Heart right ventricle (tissue), 16 donors: ENCODE measurements around the gene GSTM3. TPM values are rescaled to one million over a fixed set of nuclear protein-coding genes. Genes with fewer than 3 reads are reported as not detected.

Source experiments
- ATAC-seq, 8 donors: fragments of 200-7000 bp; cut with Tn5 transposase; one replicate each; pipeline ENCODE4 v1.9.1; 2020; ENCODE audit warnings: mild to moderate bottlenecking in 8 of 8, moderate library complexity in 8 of 8, moderate number of reproducible peaks in 1 of 8
- DNase-seq, 2 donors: peaks; one replicate each; pipeline ENCODE4 v3.0.0-alpha.2; 2020
- H3K27ac ChIP-seq, 10 donors: fragments of 200-600 bp; sonication (generic) in 2 of 10; one replicate each; pipeline versions ENCODE4 v1.5.0 to v1.8.0; 2020 to 2022; ENCODE audit warnings: mild to moderate bottlenecking in 3 of 10
- H3K27me3 ChIP-seq, 7 donors: fragments of 200-600 bp; one replicate each; pipeline ENCODE4 v1.8.0; 2021 to 2022; ENCODE audit warnings: mild to moderate bottlenecking in 2 of 7
- H3K36me3 ChIP-seq, 9 donors: fragments of 200-600 bp; sonication (generic) in 1 of 9; one replicate each; pipeline versions ENCODE4 v1.5.0 to v1.8.0; 2020 to 2022; ENCODE audit warnings: mild to moderate bottlenecking in 2 of 9
- H3K4me1 ChIP-seq, 9 donors: fragments of 200-600 bp; sonication (generic) in 1 of 9; one replicate each; pipeline versions ENCODE4 v1.5.0 to v1.8.0; 2020 to 2022; ENCODE audit warnings: mild to moderate bottlenecking in 4 of 9
- H3K4me3 ChIP-seq, 10 donors: fragments of 200-600 bp; sonication (generic) in 2 of 10; one replicate each; pipeline versions ENCODE4 v1.5.0 to v1.8.0; 2020 to 2022; ENCODE audit warnings: mild to moderate bottlenecking in 7 of 10, moderate library complexity in 2 of 10
- H3K9me3 ChIP-seq, 11 donors: fragments of 200-600 bp in 10 of 11; sonication (generic) in 2 of 11; one replicate each; pipeline versions ENCODE4 v1.5.0 to v1.8.0; 2013 to 2022; ENCODE audit warnings: mild to moderate bottlenecking in 2 of 11, control low read depth in 1 of 11, moderate library complexity in 1 of 11
- CTCF ChIP-seq, 9 donors: fragments of 200-600 bp; sonication (generic) in 2 of 9; IDR thresholded peaks; one replicate each; pipeline versions ENCODE4 v1.5.0 to v1.8.0; 2021 to 2022; ENCODE audit warnings: antibody characterized with exemption in 9 of 9, mild to moderate bottlenecking in 5 of 9, moderate library complexity in 1 of 9
- WGBS, 2 donors: extraction: QIAGEN DNeasy Blood & Tissue Kit; methylation state at CpG; one replicate each; pipeline ENCODE4 v1.1.7; 2013; ENCODE audit warnings: inconsistent platforms in 1 of 2; 5-methylcytosine and 5-hydroxymethylcytosine counted together
- intact Hi-C, 10 donors: fragments of 100-400 bp; cut with DNase I; formaldehyde crosslinking; loops; one replicate each; pipeline versions ENCODE4 v1.11.1 to v1.14.2; 2022
- polyA plus RNA-seq, 2 donors: library from polyadenylated mRNA; stranded (reverse); fragments of 200-250 nt; gene quantifications; one replicate each; pipeline ENCODE4 v1.2.3, GENCODE V29; 2013
- total RNA-seq, 10 donors: library from RNA; stranded (reverse); fragmentation: NEBNext Ultra II Directional in 3 of 10; extraction: Animal tissue kit (Norgen Biotek cat#: 25700) in 3 of 10; gene quantifications; one replicate each; pipeline versions ENCODE4 v1.2.1 to v1.2.4, GENCODE V29; 2021 to 2023
- donor health status: Arrhythmogenic right ventricular cardiomyopathy.
- donor health status: ischemic (EF 13 %, LVEDD 7.1; RV severe dilation, severe dysfunction).
- donor health status: healthy with polysubstance abuse.
- donor health status: DM: no; HTN: yes; CAD: no.
- donor health status: DM: no; HTN: no; CAD: no.
- donor health status: ischemic (EF 25% LVEDD 6.9; RV normal size, moderate dysfunction).
- donor health status: ischemic (EF 25% LVEDD 5.7; RV mildly dilated, moderate dysfunction).
- donor health status: healthy.
- donor health status: DM: yes; HTN: yes; CAD: no.
- donor health status: Ischemic cardiomyopathy.
- donor health status: ischemic (EF 35%, LVEDD 5.7; RV mildly dilated, moderate dysfunction).
- donor health status: nonischemic (EF 11% LVEDD 7.7; RV severe dilation, severe dysfunction).
- donor health status: DM: yes; HTN: yes; CAD: no.
- donor health status: PGD.
- donor health status: ischemic (EF 29% LVEDD 5.4; RV normal size, mild dysfunction).
- donor health status: nonischemic (EF 23%, LVEDD 6.1; RV moderate dilation, normal function).

Gene GSTM3
- total and polyA plus RNA-seq, 12 donors: 49.0 to 289 (median 99.3) TPM

DNA sequence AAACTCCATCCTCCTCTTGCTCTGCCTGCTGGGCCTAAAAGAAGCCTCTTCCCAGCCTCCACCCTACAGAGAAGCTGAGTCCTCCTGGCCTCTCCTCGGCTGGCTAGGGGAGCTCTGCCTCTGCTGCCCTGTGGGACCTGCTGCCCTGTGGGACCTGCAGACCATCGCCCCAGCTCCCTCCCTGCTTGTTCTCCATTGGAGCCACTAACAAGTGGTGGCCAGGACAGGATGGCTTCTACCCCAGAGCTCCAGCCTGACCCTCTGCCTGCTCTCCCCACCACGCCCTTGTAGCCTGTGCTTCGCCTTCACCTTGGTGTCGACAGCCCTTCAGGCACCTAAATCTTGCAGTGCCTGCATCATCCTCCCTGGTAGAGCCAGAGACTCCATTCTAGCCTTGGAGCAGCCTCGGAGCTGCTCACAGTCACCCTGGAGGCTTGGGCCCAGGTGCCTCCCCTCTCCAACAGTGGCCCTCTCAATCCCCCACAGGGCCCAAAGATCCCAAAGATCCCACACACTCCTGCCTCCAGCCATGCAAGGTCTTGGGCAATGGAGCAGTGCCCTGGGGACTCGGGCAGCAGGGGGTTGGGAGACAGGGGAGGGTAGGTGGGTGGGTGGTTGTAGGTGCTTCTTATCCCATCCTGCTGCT is 19.9 kb upstream of the GSTM3 start:
- WGBS, 2 donors: 81 to 89% methylated on average over 7 of the region's 7 CpGs

DNA sequence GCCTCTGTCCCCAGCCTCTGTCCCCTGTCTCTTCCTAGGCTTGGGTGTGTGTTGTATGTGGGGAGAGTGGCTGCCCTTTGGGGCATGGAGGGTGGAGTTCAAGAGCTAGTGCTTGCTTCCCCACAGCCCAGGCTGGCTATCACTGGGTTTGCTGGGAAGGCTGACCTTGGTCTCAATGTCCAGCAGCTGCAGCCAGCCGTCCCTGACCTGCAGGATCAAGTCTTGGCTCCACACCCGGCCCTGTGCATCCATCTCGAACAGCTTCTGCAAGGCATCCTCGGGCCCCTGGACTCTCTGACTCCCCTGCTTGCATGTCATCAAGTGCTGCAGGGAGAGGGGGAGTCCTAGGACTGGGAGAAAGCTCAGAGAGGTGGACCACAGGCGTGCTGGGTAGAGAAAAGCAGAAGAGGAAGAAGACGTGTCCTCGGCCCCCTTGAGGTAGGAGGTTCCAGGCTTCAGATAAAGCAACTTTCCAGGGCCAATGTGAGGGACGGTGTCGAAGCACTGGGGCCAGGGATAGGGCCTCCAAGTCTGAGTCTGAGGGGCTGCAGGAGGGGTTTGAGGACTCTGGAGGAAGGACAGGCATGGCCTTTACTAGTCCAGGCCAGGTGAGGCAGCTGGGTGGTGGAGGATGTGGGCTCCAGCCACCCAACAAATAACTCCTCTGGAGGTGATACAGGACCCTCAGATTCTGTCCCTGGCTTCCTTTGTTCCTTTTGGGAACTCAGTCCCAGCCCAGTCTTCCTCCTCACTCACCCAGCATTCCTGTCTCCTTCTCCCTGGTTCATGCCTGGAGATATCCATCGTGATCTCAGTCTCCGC is 18.9 kb upstream of the GSTM3 start:
- no peaks in the 10 kb centered on the region for H3K36me3 ChIP-seq
- no peak overlapping the region for H3K4me3 ChIP-seq
- ATAC-seq (no peak), DNase-seq (peak in 1 of 2 donors; percentile 1)
- no peaks in the 10 kb centered on the region for H3K27me3 ChIP-seq
- 90 to 95% methylated on average over 11 of the region's 11 CpGs for WGBS, 2 donors
- no peak for TF ChIP-seq CTCF (IDR thresholded peaks at IDR 0.05)
- no peak overlapping the region for H3K27ac ChIP-seq
- intact Hi-C loops: loop anchor here in 1 of 10 donors (5.0 kb wide), 1 partner anchor 217 kb away; no protein-coding TSS in a partner anchor
- H3K9me3 ChIP-seq: no peaks in the 10 kb centered on the region
- peaks cover 0 to 24% (median 4%) of the 10 kb centered on the region in 9 donors for H3K4me1 ChIP-seq

More for the DNA sequence above, 19.9 kb upstream of the GSTM3 start:
- Histone ChIP-seq H3K27ac (peak overlapping the region in 1 of 10 donors; percentile 56), H3K36me3 (no peaks in the 10 kb centered on the region), H3K27me3 (no peaks in the 10 kb centered on the region), H3K9me3 (no peaks in the 10 kb centered on the region), H3K4me1 (peaks cover 0 to 19% (median 4%) of the 10 kb centered on the region in 9 donors), H3K4me3 (no peak overlapping the region)
- intact Hi-C loops: loop anchor here in 1 of 10 donors (5.0 kb wide), 1 partner anchor 218 kb away; no protein-coding TSS in a partner anchor
- TF ChIP-seq CTCF (IDR thresholded peaks at IDR 0.05): no peak
- DNase-seq (no peak), ATAC-seq (peak in 2 of 8 donors; percentile 15 to 17)

DNA sequence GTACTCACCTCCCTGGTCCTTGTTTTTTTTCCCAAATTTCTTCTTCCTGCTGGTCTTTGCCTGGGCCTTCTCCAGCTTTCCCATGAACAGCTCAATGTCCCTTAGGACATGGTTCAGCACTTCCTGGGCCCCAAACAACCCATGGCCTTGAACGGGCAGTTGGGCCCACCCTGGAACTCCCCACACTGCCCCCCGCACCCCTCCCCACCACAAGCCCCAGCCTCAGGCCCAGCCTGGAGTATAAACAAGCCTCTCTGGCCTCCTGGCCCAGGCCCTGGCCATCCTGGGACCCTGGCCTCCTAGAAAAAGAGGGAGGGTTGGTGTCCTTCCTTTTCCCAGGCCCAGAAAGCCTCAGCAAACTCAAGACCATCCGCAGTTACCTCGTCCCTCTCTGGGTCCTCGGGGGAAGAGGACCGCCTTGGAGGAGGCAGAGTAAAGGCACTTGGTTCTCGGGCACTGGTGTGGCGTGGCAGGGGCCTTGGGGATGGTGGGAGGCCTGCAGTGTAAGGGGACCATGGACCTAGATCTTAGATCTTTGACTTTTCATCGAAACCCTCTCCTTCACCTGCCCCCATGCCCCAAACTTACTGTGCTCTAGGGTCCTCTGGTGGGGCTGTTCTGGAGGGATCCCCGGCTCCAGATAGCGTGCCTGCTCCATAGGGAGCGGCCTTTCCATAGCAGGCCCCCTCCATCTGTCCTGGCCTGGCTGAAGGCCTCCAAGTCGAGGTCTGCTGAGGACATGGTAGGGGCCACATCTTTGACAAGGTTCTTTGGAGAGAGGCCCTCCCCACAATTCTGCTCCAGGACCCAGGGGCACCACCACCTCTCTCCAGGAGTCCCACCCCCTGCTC is 17.3 kb upstream of the GSTM3 start:
- Histone ChIP-seq H3K27me3 (no peaks in the 10 kb centered on the region), H3K36me3 (no peaks in the 10 kb centered on the region), H3K27ac (no peak overlapping the region), H3K4me1 (peaks cover 0 to 25% (median 1%) of the 10 kb centered on the region in 9 donors), H3K9me3 (no peaks in the 10 kb centered on the region), H3K4me3 (no peak overlapping the region)
- intact Hi-C loops: no loop called here
- no peak for TF ChIP-seq CTCF (IDR thresholded peaks at IDR 0.05)
- DNase-seq: no peak
- WGBS, 2 donors: 94 to 97% methylated on average over 13 of the region's 13 CpGs
- no peak for ATAC-seq
